Loucy (cell line): Measurements from ENCODE around the gene CIROP.

Source experiments
- H2AFZ ChIP-seq: fragments of 200-600 bp; sonication (generic); 2 replicates; pipeline ENCODE4 v1.6.0; 2016; ENCODE audit warnings: antibody characterized with exemption, mild to moderate bottlenecking, low read length, moderate library complexity
- H3F3A ChIP-seq: fragments of 200-600 bp; 2 replicates; pipeline ENCODE4 v1.6.0; 2016; ENCODE audit warnings: antibody characterized with exemption, low read depth, mild to moderate bottlenecking
- H3K27me3 ChIP-seq: fragments of 200-600 bp; sonication (generic); 2 replicates; pipeline ENCODE4 v1.6.1; 2014; ENCODE audit warnings: low read length, mild to moderate bottlenecking; ENCODE audit not compliant: insufficient read depth, poor library complexity, severe bottlenecking
- H3K36me3 ChIP-seq: fragments of 200-600 bp; sonication (generic); 2 replicates; pipeline ENCODE4 v1.6.1; 2016; ENCODE audit warnings: low read length; ENCODE audit not compliant: insufficient read depth
- H3K4me1 ChIP-seq: fragments of 200-600 bp; sonication (generic); 2 replicates; pipeline ENCODE4 v1.5.1; 2014; ENCODE audit warnings: low read length, mild to moderate bottlenecking; ENCODE audit not compliant: insufficient read depth, poor library complexity, severe bottlenecking
- H3K4me2 ChIP-seq: fragments of 200-600 bp; sonication (generic); 2 replicates; pipeline ENCODE4 v1.6.0; 2014; ENCODE audit warnings: antibody characterized with exemption, low read length, low read depth, mild to moderate bottlenecking; ENCODE audit not compliant: poor library complexity, severe bottlenecking
- H3K4me3 ChIP-seq: fragments of 200-600 bp; sonication (generic); 2 replicates; pipeline ENCODE4 v1.5.1; 2014; ENCODE audit warnings: low read length, mild to moderate bottlenecking, mixed read lengths; ENCODE audit not compliant: poor library complexity, severe bottlenecking
- H3K79me2 ChIP-seq: fragments of 200-600 bp; sonication (generic); 2 replicates; pipeline ENCODE4 v1.6.1; 2014; ENCODE audit warnings: low read length; ENCODE audit not compliant: insufficient read depth
- H3K9ac ChIP-seq: fragments of 200-600 bp; sonication (generic); 2 replicates; pipeline ENCODE4 v1.6.0; 2014; ENCODE audit warnings: mild to moderate bottlenecking, low read depth, low read length, moderate library complexity; ENCODE audit not compliant: poor library complexity, severe bottlenecking
- H3K9me2 ChIP-seq: fragments of 200-600 bp; sonication (generic); replicated peaks from 2 replicates; pipeline ENCODE4 v1.6.1; 2016; ENCODE audit warnings: low read depth, low read length, mixed read lengths
- H3K9me3 ChIP-seq: fragments of 200-600 bp; sonication (generic); 2 replicates; pipeline ENCODE4 v1.6.1; 2014; ENCODE audit warnings: mild to moderate bottlenecking, antibody characterized with exemption, low read length, low read depth; ENCODE audit not compliant: insufficient read depth
- H4K20me1 ChIP-seq: fragments of 200-600 bp; sonication (generic); 2 replicates; pipeline ENCODE4 v1.6.0; 2014; ENCODE audit warnings: antibody characterized with exemption, low read length, mild to moderate bottlenecking; ENCODE audit not compliant: insufficient read depth, poor library complexity, severe bottlenecking
- EZH2phosphoT487 ChIP-seq: fragments of 200-600 bp; IDR thresholded peaks from 2 replicates; pipeline ENCODE4 v1.6.1; 2018; ENCODE audit warnings: antibody characterized with exemption, mild to moderate bottlenecking, moderate library complexity, borderline replicate concordance
- TF ChIP-seq, protein P1 (sequence below): fragments of 200-600 bp; sonication (generic); conservative IDR thresholded peaks from 2 replicates; pipeline ENCODE4 v1.5.1; 2014; ENCODE audit warnings: mild to moderate bottlenecking, antibody characterized with exemption, low read length

CIROP gene

GRCh38 chr14:23078692-23079116 is 26.1 kb downstream of the CIROP start:
- Histone ChIP-seq H3K4me2 (no peak overlapping the region), H4K20me1 (peaks cover 6% of the 10 kb centered on the region), H3K9ac (no peak overlapping the region), H3K27me3 (no peaks in the 10 kb centered on the region), H3K9me3 (no peaks in the 10 kb centered on the region), H3K36me3 (peaks cover 88% of the 10 kb centered on the region), H3K4me1 (no peaks in the 10 kb centered on the region), H3K9me2 (no peaks in the 10 kb centered on the region), H2AFZ (no peak overlapping the region), H3K79me2 (no peaks in the 10 kb centered on the region), H3K4me3 (no peak overlapping the region), H3F3A (peaks cover 7% of the 10 kb centered on the region; the same call in 1 of the 2 replicates)
- TF ChIP-seq, protein P1, sequence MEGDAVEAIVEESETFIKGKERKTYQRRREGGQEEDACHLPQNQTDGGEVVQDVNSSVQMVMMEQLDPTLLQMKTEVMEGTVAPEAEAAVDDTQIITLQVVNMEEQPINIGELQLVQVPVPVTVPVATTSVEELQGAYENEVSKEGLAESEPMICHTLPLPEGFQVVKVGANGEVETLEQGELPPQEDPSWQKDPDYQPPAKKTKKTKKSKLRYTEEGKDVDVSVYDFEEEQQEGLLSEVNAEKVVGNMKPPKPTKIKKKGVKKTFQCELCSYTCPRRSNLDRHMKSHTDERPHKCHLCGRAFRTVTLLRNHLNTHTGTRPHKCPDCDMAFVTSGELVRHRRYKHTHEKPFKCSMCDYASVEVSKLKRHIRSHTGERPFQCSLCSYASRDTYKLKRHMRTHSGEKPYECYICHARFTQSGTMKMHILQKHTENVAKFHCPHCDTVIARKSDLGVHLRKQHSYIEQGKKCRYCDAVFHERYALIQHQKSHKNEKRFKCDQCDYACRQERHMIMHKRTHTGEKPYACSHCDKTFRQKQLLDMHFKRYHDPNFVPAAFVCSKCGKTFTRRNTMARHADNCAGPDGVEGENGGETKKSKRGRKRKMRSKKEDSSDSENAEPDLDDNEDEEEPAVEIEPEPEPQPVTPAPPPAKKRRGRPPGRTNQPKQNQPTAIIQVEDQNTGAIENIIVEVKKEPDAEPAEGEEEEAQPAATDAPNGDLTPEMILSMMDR = no peak
- TF ChIP-seq EZH2phosphoT487 = no peak

DNA sequence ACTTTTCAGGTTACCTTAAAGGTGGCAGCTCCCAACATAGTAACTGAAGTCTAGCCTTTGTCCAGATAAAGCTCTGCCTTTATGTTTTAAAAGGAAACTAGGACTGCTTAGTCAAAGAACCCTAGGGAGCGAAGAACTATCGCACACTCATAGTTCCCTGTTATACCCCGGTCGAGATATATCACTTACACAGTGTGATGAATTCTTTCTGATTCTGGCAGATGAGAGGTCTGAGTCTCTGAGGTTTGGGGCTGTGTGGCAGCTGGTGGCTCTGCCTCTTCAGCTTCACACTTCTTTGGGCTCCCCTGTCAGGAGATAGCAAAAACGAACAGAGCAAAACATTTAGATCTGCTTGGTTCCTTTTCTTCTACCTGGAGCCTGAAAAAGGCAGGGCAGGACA is 26.8 kb downstream of the CIROP start:
- no peaks in the 10 kb centered on the region for H3K9me2 ChIP-seq
- H3K9me3 ChIP-seq = no peaks in the 10 kb centered on the region
- H3K4me2 ChIP-seq = no peak overlapping the region
- peaks cover 86% of the 10 kb centered on the region for H3K36me3 ChIP-seq
- no peaks in the 10 kb centered on the region for H3K79me2 ChIP-seq
- H3K4me1 ChIP-seq = no peaks in the 10 kb centered on the region
- no peak overlapping the region for H3K9ac ChIP-seq
- H4K20me1 ChIP-seq = peaks cover 6% of the 10 kb centered on the region
- H3K4me3 ChIP-seq = no peak overlapping the region
- no peak overlapping the region for H2AFZ ChIP-seq
- no peaks in the 10 kb centered on the region for H3K27me3 ChIP-seq
- H3F3A ChIP-seq = peaks cover 7% of the 10 kb centered on the region; the same call in 1 of the 2 replicates
- no peak for TF ChIP-seq EZH2phosphoT487
- TF ChIP-seq, protein P1 = no peak

- H3K4me1 ChIP-seq = peaks cover 2% of the 10 kb centered on the region
- no peak overlapping the region for H3K4me2 ChIP-seq
- H3K9me3 ChIP-seq = no peaks in the 10 kb centered on the region
- peaks cover 6% of the 10 kb centered on the region for H4K20me1 ChIP-seq
- H3K9ac ChIP-seq = no peak overlapping the region
- peaks cover 7% of the 10 kb centered on the region; the same call in 1 of the 2 replicates for H3F3A ChIP-seq
- peaks cover 89% of the 10 kb centered on the region for H3K36me3 ChIP-seq
- no peak overlapping the region for H3K4me3 ChIP-seq
- H3K9me2 ChIP-seq = no peaks in the 10 kb centered on the region
- no peaks in the 10 kb centered on the region for H3K27me3 ChIP-seq
- H3K79me2 ChIP-seq = peaks cover 2% of the 10 kb centered on the region; the same call in 1 of the 2 replicates
- TF ChIP-seq EZH2phosphoT487 = no peak
- TF ChIP-seq, protein P1 = peak; percentile 78
- H2AFZ ChIP-seq = no peak overlapping the region
These were observed 27.9 kb downstream of the CIROP start for GRCh38 chr14:23076785-23077408.
